Measurements from ENCODE around the gene SOWAHD. TPM values are rescaled to one million over a fixed set of nuclear protein-coding genes. Genes with fewer than 3 reads are reported as not detected.
"Not testable (repeated sequence)": the region's sequence is repeated elsewhere in the genome, so short reads cannot be mapped to it uniquely, and the experiment has no call there.

The SOWAHD gene
- total RNA-seq, 1 experiment from 2014 or later = 2.3 TPM

- no peaks in the 10 kb centered on the region for H3K36me3 ChIP-seq (ENCODE audit: low read depth, low read length)
- no peak overlapping the region for H3K4me2 ChIP-seq (ENCODE audit: low read length)
- BruUV-seq (replicated peaks) = no TSS peak
- no peaks in the 10 kb centered on the region for H3K27me3 ChIP-seq (ENCODE audit: low read length)
- intact Hi-C loops (cut with micrococcal nuclease) = no loop called here
- no peaks in the 10 kb centered on the region for H3K79me2 ChIP-seq (ENCODE audit: low read length)
- no peaks in the 10 kb centered on the region for H3K4me1 ChIP-seq (ENCODE audit: insufficient read depth, low read length)
- H3K27ac ChIP-seq (ENCODE audit: low read length) = no peak overlapping the region
- H2AFZ ChIP-seq (ENCODE audit: low read length) = no peak overlapping the region
- TF ChIP-seq CTCF (conservative IDR thresholded peaks at IDR 0.05; ENCODE audit: low read depth, low read length) = no peak
- TF ChIP-seq EZH2phosphoT487 (IDR thresholded peaks at IDR 0.05; ENCODE audit: borderline replicate concordance, low read length) = no peak
- TF ChIP-seq EZH2 (IDR thresholded peaks at IDR 0.05; ENCODE audit: low read length, unreplicated experiment) = no peak
- no peaks in the 10 kb centered on the region for H3K9me3 ChIP-seq (ENCODE audit: low read length)
- H3F3A ChIP-seq (ENCODE audit: low read length, unreplicated experiment) = no peaks in the 10 kb centered on the region
- no peaks in the 10 kb centered on the region for H3K9me2 ChIP-seq (replicated peaks; ENCODE audit: low read length)
- ATAC-seq (no peak), DNase-seq (no peak)
- no peak overlapping the region for H3K4me3 ChIP-seq (ENCODE audit: low read length)
- no peaks in the 10 kb centered on the region for H4K20me1 ChIP-seq (ENCODE audit: low read length)
- CTCF ChIA-PET = no interaction called here
- H3K9ac ChIP-seq (ENCODE audit: low read length) = no peak overlapping the region
- POLR2A ChIA-PET (ENCODE audit: unreplicated experiment) = no interaction called here
Observed at GRCh38 chrX:119736206-119736764, 22.1 kb upstream of the SOWAHD start.

- no peaks in the 10 kb centered on the region for H3K27me3 ChIP-seq (ENCODE audit: low read length)
- H4K20me1 ChIP-seq (ENCODE audit: low read length) = no peaks in the 10 kb centered on the region
- BruUV-seq (replicated peaks) = no TSS peak
- no peak overlapping the region for H3K4me2 ChIP-seq (ENCODE audit: low read length)
- H3K4me1 ChIP-seq (ENCODE audit: insufficient read depth, low read length) = no peaks in the 10 kb centered on the region
- DNase-seq (no peak), ATAC-seq (no peak)
- POLR2A ChIA-PET (ENCODE audit: unreplicated experiment) = no interaction called here
- intact Hi-C loops (cut with micrococcal nuclease) = no loop called here
- no peaks in the 10 kb centered on the region for H3K9me2 ChIP-seq (replicated peaks; ENCODE audit: low read length)
- TF ChIP-seq EZH2phosphoT487 (IDR thresholded peaks at IDR 0.05; ENCODE audit: borderline replicate concordance, low read length) (no peak), EZH2 (IDR thresholded peaks at IDR 0.05; ENCODE audit: low read length, unreplicated experiment) (no peak), CTCF (conservative IDR thresholded peaks at IDR 0.05; ENCODE audit: low read depth, low read length) (no peak)
- no peak overlapping the region for H3K27ac ChIP-seq (ENCODE audit: low read length)
- H3K9me3 ChIP-seq (ENCODE audit: low read length) = no peaks in the 10 kb centered on the region
- no peak overlapping the region for H3K4me3 ChIP-seq (ENCODE audit: low read length)
- no peak overlapping the region for H2AFZ ChIP-seq (ENCODE audit: low read length)
- CTCF ChIA-PET = no interaction called here
- H3F3A ChIP-seq (ENCODE audit: low read length, unreplicated experiment) = no peaks in the 10 kb centered on the region
- H3K36me3 ChIP-seq (ENCODE audit: low read depth, low read length) = no peaks in the 10 kb centered on the region
- H3K9ac ChIP-seq (ENCODE audit: low read length) = no peak overlapping the region
- no peaks in the 10 kb centered on the region for H3K79me2 ChIP-seq (ENCODE audit: low read length)
Observed at GRCh38 chrX:119738742-119739141, 19.6 kb upstream of the SOWAHD start.

- TF ChIP-seq CTCF (conservative IDR thresholded peaks at IDR 0.05; ENCODE audit: low read depth, low read length) = no peak
- TF ChIP-seq EZH2phosphoT487 (IDR thresholded peaks at IDR 0.05; ENCODE audit: borderline replicate concordance, low read length) = no peak
- no peak for TF ChIP-seq EZH2 (IDR thresholded peaks at IDR 0.05; ENCODE audit: low read length, unreplicated experiment)
- Histone ChIP-seq H3K9me3 (ENCODE audit: low read length) (no peaks in the 10 kb centered on the region), H3F3A (ENCODE audit: low read length, unreplicated experiment) (no peaks in the 10 kb centered on the region), H3K27me3 (ENCODE audit: low read length) (no peaks in the 10 kb centered on the region), H3K36me3 (ENCODE audit: low read depth, low read length) (no peaks in the 10 kb centered on the region), H3K27ac (ENCODE audit: low read length) (no peak overlapping the region), H3K4me3 (ENCODE audit: low read length) (no peak overlapping the region), H2AFZ (ENCODE audit: low read length) (no peak overlapping the region), H3K4me2 (ENCODE audit: low read length) (no peak overlapping the region), H3K9ac (ENCODE audit: low read length) (no peak overlapping the region), H3K79me2 (ENCODE audit: low read length) (no peaks in the 10 kb centered on the region), H4K20me1 (ENCODE audit: low read length) (no peaks in the 10 kb centered on the region), H3K9me2 (replicated peaks; ENCODE audit: low read length) (no peaks in the 10 kb centered on the region), H3K4me1 (ENCODE audit: insufficient read depth, low read length) (no peaks in the 10 kb centered on the region)
- peak; percentile 21 for DNase-seq
- ChIA-PET POLR2A (ENCODE audit: unreplicated experiment) (no interaction called here), CTCF (no interaction called here)
- intact Hi-C loops (cut with micrococcal nuclease) = no loop called here
- no peak for ATAC-seq
- no TSS peak for BruUV-seq (replicated peaks)
Observed at GRCh38 chrX:119745283-119745848, 13.0 kb upstream of the SOWAHD start.

- H3K9ac ChIP-seq (ENCODE audit: low read length); H3K27me3 ChIP-seq (ENCODE audit: low read length); H3K27ac ChIP-seq (ENCODE audit: low read length); H2AFZ ChIP-seq (ENCODE audit: low read length); H3K4me3 ChIP-seq (ENCODE audit: low read length); H3K9me3 ChIP-seq (ENCODE audit: low read length); ATAC-seq; H3K4me1 ChIP-seq (ENCODE audit: insufficient read depth, low read length); DNase-seq; BruUV-seq (replicated peaks); H3K79me2 ChIP-seq (ENCODE audit: low read length); POLR2A ChIA-PET (ENCODE audit: unreplicated experiment); CTCF ChIA-PET; H3K9me2 ChIP-seq (replicated peaks; ENCODE audit: low read length); H3K36me3 ChIP-seq (ENCODE audit: low read depth, low read length); H3K4me2 ChIP-seq (ENCODE audit: low read length); H4K20me1 ChIP-seq (ENCODE audit: low read length); intact Hi-C loops (cut with micrococcal nuclease); H3F3A ChIP-seq (ENCODE audit: low read length, unreplicated experiment): not testable (repeated sequence)
Observed at GRCh38 chrX:119750131-119750530, 8.3 kb upstream of the SOWAHD start.
